OCI-LY1 (cell line): ENCODE data around the gene ZNF701.

Experiments used
- CTCF ChIP-seq: fragments of 200-600 bp; sonication (generic), shearing (Covaris generic); IDR thresholded peaks from 2 replicates; pipeline ENCODE4 v1.5.1; 2017; ENCODE audit warnings: mild to moderate bottlenecking, antibody characterized with exemption, low read length, moderate library complexity, mixed read lengths
- EZH2 ChIP-seq: fragments of 200-600 bp; sonication (generic), shearing (Covaris generic); IDR thresholded peaks from 2 replicates; pipeline ENCODE4 v1.8.0; 2017; ENCODE audit warnings: borderline replicate concordance, mixed run types, mild to moderate bottlenecking, antibody characterized with exemption, low read length, moderate library complexity, mixed read lengths

- TF ChIP-seq CTCF (no peak), EZH2 (no peak)
These were observed 15.7 kb upstream of the ZNF701 start for GRCh38 chr19:52554216-52554971.
